Neural progenitor cell (in vitro differentiated cells): ENCODE measurements around the gene BRD3. TPM values are rescaled to one million over a fixed set of nuclear protein-coding genes. Genes with fewer than 3 reads are reported as not detected.

ENCODE experiments used
- DNase-seq: peaks from one replicate; pipeline ENCODE4 v3.0.0-alpha.2; 2016; ENCODE audit warnings: low spot score
- H2AFZ ChIP-seq: fragments of 200-600 bp; sonication (generic); replicated peaks from 2 replicates; pipeline ENCODE4 v1.6.1; 2016; ENCODE audit warnings: antibody characterized with exemption
- H3F3A ChIP-seq: fragments of 200-600 bp; sonication (generic); 2 replicates; pipeline ENCODE4 v1.6.1; 2016; ENCODE audit warnings: antibody characterized with exemption, low read depth
- H3K27ac ChIP-seq: fragments of 200-600 bp; sonication (generic); 2 replicates; pipeline ENCODE4 v1.5.1; 2016; ENCODE audit warnings: mild to moderate bottlenecking
- H3K27me3 ChIP-seq: fragments of 200-600 bp; sonication (generic); 2 replicates; pipeline ENCODE4 v1.6.1; 2016; ENCODE audit warnings: mild to moderate bottlenecking, moderate library complexity
- H3K36me3 ChIP-seq: fragments of 200-600 bp; sonication (generic); 2 replicates; pipeline ENCODE4 v1.5.1; 2016
- H3K4me1 ChIP-seq: fragments of 200-600 bp; sonication (generic); 2 replicates; pipeline ENCODE4 v1.6.1; 2016; ENCODE audit warnings: mixed run types
- H3K4me2 ChIP-seq: fragments of 200-600 bp; sonication (generic); 2 replicates; pipeline ENCODE4 v1.6.1; 2016
- H3K4me3 ChIP-seq: fragments of 200-600 bp; sonication (generic); 2 replicates; pipeline ENCODE4 v1.5.1; 2016
- H3K79me2 ChIP-seq: fragments of 200-600 bp; sonication (generic); 2 replicates; pipeline ENCODE4 v1.6.1; 2016; ENCODE audit warnings: low read depth
- H3K9ac ChIP-seq: fragments of 200-600 bp; sonication (generic); 2 replicates; pipeline ENCODE4 v1.6.1; 2016
- H3K9me3 ChIP-seq: fragments of 200-600 bp; sonication (generic); 2 replicates; pipeline ENCODE4 v1.5.1; 2016; ENCODE audit warnings: low read depth
- H4K20me1 ChIP-seq: fragments of 200-600 bp; sonication (generic); 2 replicates; pipeline ENCODE4 v1.6.1; 2016; ENCODE audit warnings: low read depth
- H3K27ac Mint-ChIP-seq: 3 replicates; pipeline ENCODE4 v1.8.0; 2021; ENCODE audit warnings: mixed read lengths
- H3K27me3 Mint-ChIP-seq: 2 replicates; pipeline ENCODE4 v1.8.0; 2022; ENCODE audit warnings: low read depth, mild to moderate bottlenecking, inconsistent platforms, moderate library complexity, mixed read lengths; ENCODE audit not compliant: insufficient read depth
- H3K36me3 Mint-ChIP-seq: 3 replicates; pipeline ENCODE4 v1.8.0; 2021; ENCODE audit warnings: mixed read lengths
- H3K4me1 Mint-ChIP-seq: 3 replicates; pipeline ENCODE4 v1.8.0; 2021; ENCODE audit warnings: mixed read lengths
- H3K4me3 Mint-ChIP-seq: 3 replicates; pipeline ENCODE4 v1.8.0; 2021; ENCODE audit warnings: mild to moderate bottlenecking, moderate library complexity, mixed read lengths
- H3K9me3 Mint-ChIP-seq: 3 replicates; pipeline ENCODE4 v1.8.0; 2020; ENCODE audit warnings: mixed read lengths
- EZH2 ChIP-seq: fragments of 200-600 bp; sonication (generic); IDR thresholded peaks from 2 replicates; pipeline ENCODE4 v1.6.1; 2017; ENCODE audit warnings: antibody characterized with exemption, mild to moderate bottlenecking, moderate library complexity
- EZH2phosphoT487 ChIP-seq: fragments of 200-600 bp; sonication (generic); IDR thresholded peaks from 2 replicates; pipeline ENCODE4 v1.6.1; 2017; ENCODE audit warnings: antibody characterized with exemption
- total RNA-seq: library from RNA; depleted of rRNA; stranded (reverse); fragments of >200 nt; gene quantifications from 2 replicates; pipeline ENCODE4 v1.2.3, GENCODE V29; 2015; ENCODE audit warnings: low replicate concordance
- TF ChIP-seq, protein P1 (sequence below): fragments of 200-600 bp; sonication (generic); IDR thresholded peaks from 2 replicates; pipeline ENCODE4 v1.5.1; 2017; ENCODE audit warnings: antibody characterized with exemption, mild to moderate bottlenecking

BRD3 gene
- total RNA-seq, 1 donor from 2014 or later: 14.8 TPM

DNA sequence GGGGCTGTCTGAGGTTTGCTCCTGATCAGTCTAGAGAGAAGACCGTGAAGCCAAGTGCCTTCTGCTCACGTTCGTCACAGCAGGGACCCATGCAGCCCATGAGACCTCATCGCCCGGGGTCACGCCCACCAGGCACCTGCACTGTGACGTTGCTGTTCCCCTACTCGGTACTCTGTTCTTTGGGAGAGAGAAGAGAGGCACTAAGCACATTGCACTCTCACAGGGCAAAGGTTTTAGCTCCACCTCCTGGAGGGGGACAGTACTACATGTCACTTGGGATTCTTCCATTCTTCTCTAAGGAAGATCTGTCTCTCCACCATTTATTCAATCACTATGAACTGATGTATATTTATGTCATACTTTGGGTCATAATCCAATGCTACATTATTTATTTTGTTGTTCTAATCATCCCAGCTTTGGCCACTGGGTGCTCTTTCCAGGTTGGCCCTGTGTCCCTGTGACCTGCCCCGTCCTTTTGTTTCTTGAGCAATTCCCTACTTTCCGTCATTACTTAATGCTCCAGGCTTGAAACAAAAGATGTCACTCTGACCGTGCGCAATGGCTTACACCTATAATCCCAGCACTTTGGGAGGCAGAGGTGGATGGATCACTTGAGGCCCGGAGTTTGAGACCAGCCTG lies 31.4 kb upstream of the BRD3 start:
- H3K4me2 ChIP-seq: no peak overlapping the region
- no peak overlapping the region for H3K27ac Mint-ChIP-seq
- H3K4me1 Mint-ChIP-seq: no peaks in the 10 kb centered on the region
- no peaks in the 10 kb centered on the region for H3K79me2 ChIP-seq
- no peaks in the 10 kb centered on the region for H3K4me1 ChIP-seq
- no peak overlapping the region for H3K9ac ChIP-seq
- no peaks in the 10 kb centered on the region for H3K36me3 ChIP-seq
- H3K9me3 Mint-ChIP-seq: peaks cover 13% of the 10 kb centered on the region
- peaks cover 14% of the 10 kb centered on the region for H3K27me3 Mint-ChIP-seq
- H2AFZ ChIP-seq: no peak overlapping the region
- no peaks in the 10 kb centered on the region for H3K36me3 Mint-ChIP-seq
- H4K20me1 ChIP-seq: no peaks in the 10 kb centered on the region
- no peak overlapping the region for H3K4me3 Mint-ChIP-seq
- no peaks in the 10 kb centered on the region for H3K27me3 ChIP-seq
- H3K27ac ChIP-seq: no peak overlapping the region
- no peaks in the 10 kb centered on the region for H3K9me3 ChIP-seq
- H3F3A ChIP-seq: no peaks in the 10 kb centered on the region
- no peak overlapping the region for H3K4me3 ChIP-seq
- no peak for TF ChIP-seq EZH2
- TF ChIP-seq, protein P1, sequence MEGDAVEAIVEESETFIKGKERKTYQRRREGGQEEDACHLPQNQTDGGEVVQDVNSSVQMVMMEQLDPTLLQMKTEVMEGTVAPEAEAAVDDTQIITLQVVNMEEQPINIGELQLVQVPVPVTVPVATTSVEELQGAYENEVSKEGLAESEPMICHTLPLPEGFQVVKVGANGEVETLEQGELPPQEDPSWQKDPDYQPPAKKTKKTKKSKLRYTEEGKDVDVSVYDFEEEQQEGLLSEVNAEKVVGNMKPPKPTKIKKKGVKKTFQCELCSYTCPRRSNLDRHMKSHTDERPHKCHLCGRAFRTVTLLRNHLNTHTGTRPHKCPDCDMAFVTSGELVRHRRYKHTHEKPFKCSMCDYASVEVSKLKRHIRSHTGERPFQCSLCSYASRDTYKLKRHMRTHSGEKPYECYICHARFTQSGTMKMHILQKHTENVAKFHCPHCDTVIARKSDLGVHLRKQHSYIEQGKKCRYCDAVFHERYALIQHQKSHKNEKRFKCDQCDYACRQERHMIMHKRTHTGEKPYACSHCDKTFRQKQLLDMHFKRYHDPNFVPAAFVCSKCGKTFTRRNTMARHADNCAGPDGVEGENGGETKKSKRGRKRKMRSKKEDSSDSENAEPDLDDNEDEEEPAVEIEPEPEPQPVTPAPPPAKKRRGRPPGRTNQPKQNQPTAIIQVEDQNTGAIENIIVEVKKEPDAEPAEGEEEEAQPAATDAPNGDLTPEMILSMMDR: peak; percentile 67
- DNase-seq: peak; percentile 29

DNA sequence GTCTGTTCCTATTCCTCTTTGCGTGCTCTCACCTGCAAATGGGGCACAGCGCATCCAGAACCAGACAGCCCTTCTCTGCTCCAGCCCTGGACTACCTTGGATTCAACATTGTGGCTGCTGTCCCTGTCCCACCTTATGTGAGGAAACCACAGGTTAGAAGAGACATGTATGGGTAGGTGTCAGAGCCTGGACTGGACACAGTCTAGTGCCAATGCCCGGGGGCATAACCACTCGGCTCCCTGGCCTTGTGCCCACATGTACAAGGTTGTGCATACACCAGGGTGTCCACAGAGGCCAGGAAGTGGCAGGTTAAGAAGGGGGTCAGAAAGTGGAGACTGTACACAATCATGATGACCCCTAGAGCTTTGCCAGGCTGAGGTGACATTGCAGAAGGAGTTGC lies 22.1 kb upstream of the BRD3 start:
- no peak overlapping the region for H3K4me3 Mint-ChIP-seq
- no peaks in the 10 kb centered on the region for H3F3A ChIP-seq
- H2AFZ ChIP-seq: no peak overlapping the region
- no peak overlapping the region for H3K9ac ChIP-seq
- H3K9me3 ChIP-seq: no peaks in the 10 kb centered on the region
- no peaks in the 10 kb centered on the region for H3K27me3 ChIP-seq
- H3K79me2 ChIP-seq: no peaks in the 10 kb centered on the region
- peaks cover 4% of the 10 kb centered on the region for H3K27me3 Mint-ChIP-seq
- TF ChIP-seq EZH2: no peak
- TF ChIP-seq EZH2phosphoT487: no peak
- TF ChIP-seq, protein P1: no peak
- no peaks in the 10 kb centered on the region for H3K4me1 ChIP-seq
- no peaks in the 10 kb centered on the region for H3K36me3 Mint-ChIP-seq
- H3K4me2 ChIP-seq: no peak overlapping the region
- no peaks in the 10 kb centered on the region for H3K4me1 Mint-ChIP-seq
- no peak for DNase-seq
- no peaks in the 10 kb centered on the region for H3K36me3 ChIP-seq
- H3K9me3 Mint-ChIP-seq: peaks cover 22% of the 10 kb centered on the region
- no peaks in the 10 kb centered on the region for H4K20me1 ChIP-seq
- H3K27ac Mint-ChIP-seq: no peak overlapping the region
- no peak overlapping the region for H3K4me3 ChIP-seq
- H3K27ac ChIP-seq: no peak overlapping the region

DNA sequence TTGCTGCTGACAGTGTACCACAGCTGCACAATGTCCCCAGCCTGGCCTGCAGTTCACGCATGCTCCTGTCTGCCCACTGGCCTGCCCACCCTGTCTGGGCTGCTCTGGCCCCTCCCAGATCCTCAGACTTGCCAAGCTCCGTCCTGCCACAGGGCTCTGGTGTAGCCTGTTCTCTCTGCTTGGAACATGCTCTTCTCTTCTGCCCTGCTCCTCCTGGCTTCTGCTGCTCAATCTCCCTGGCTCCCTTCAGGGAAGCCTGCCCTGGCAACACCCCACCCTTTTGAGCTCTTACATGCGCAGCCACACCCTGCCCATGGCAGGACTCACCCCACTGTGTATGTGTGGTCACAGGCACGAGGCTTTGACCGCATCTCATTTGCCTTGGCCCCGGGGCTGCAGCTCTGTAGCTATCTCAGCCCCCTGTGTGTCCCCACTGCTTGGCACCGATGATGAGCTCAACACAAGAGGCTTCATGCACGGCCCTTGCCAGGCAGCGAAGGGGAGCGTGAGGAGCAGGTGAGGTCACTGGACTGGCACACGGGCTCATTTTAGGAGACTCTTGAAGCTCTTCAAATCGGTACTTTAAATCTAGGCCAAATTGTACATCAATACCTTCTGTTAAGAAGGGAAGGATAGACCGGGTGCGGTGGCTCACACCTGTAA lies 20.4 kb upstream of the BRD3 start:
- Histone ChIP-seq H4K20me1 (no peaks in the 10 kb centered on the region), H3F3A (no peaks in the 10 kb centered on the region), H3K4me2 (no peak overlapping the region), H3K9me3 (no peaks in the 10 kb centered on the region), H3K4me1 (no peaks in the 10 kb centered on the region), H3K9ac (no peak overlapping the region), H3K27me3 (no peaks in the 10 kb centered on the region), H2AFZ (no peak overlapping the region), H3K36me3 (no peaks in the 10 kb centered on the region), H3K27ac (no peak overlapping the region), H3K4me3 (no peak overlapping the region), H3K79me2 (no peaks in the 10 kb centered on the region)
- Mint-ChIP-seq H3K9me3 (peaks cover 24% of the 10 kb centered on the region), H3K27ac (no peak overlapping the region), H3K4me1 (no peaks in the 10 kb centered on the region), H3K4me3 (peak overlapping the region; percentile 71), H3K36me3 (no peaks in the 10 kb centered on the region), H3K27me3 (peaks cover 4% of the 10 kb centered on the region)
- TF ChIP-seq, protein P1: no peak
- TF ChIP-seq EZH2 (no peak), EZH2phosphoT487 (no peak)
- DNase-seq: no peak
